Medulla oblongata (tissue), 1 donor: ENCODE results near the gene WRAP73.

Source experiments
- DNase-seq: peaks from one replicate; pipeline ENCODE4 v3.0.0-alpha.2; 2015; ENCODE audit errors: extremely low spot score

WRAP73 gene

GRCh38 chr1:3614755-3615742 lies 34.9 kb downstream of the WRAP73 start:
- no peak for DNase-seq

- DNase-seq = no peak
Measured at GRCh38 chr1:3612123-3612522, 37.8 kb downstream of the WRAP73 start.

- DNase-seq = no peak
Measured at GRCh38 chr1:3611170-3612019, 38.5 kb downstream of the WRAP73 start, which contains the start of gene MEGF6. Gene MEGF6, minus strand, starts transcription at chr1:3611508. Its CDS starts 240 bp downstream, at chr1:3611268.

GRCh38 chr1:3610527-3611169 lies 39.3 kb downstream of the WRAP73 start:
- no peak for DNase-seq

GRCh38 chr1:3609769-3610526 lies 40.0 kb downstream of the WRAP73 start:
- no peak for DNase-seq

- DNase-seq = no peak
Measured at GRCh38 chr1:3609016-3609768, 40.7 kb downstream of the WRAP73 start.

GRCh38 chr1:3608154-3608553 lies 41.7 kb downstream of the WRAP73 start:
- no peak for DNase-seq

- DNase-seq = no peak
Measured at GRCh38 chr1:3607703-3608065, 42.2 kb downstream of the WRAP73 start.

GRCh38 chr1:3606779-3607702 lies 42.9 kb downstream of the WRAP73 start:
- no peak for DNase-seq

- no peak for DNase-seq
Measured at GRCh38 chr1:3604997-3605823, 44.7 kb downstream of the WRAP73 start.

- no peak for DNase-seq
Measured at GRCh38 chr1:3604468-3604974, 45.4 kb downstream of the WRAP73 start.

- no peak for DNase-seq
Measured at GRCh38 chr1:3603571-3604467, 46.1 kb downstream of the WRAP73 start.

GRCh38 chr1:3603156-3603555 lies 46.7 kb downstream of the WRAP73 start:
- DNase-seq = no peak

GRCh38 chr1:3602375-3602774 lies 47.5 kb downstream of the WRAP73 start:
- DNase-seq = no peak

- no peak for DNase-seq
Measured at GRCh38 chr1:3601743-3602142, 48.2 kb downstream of the WRAP73 start.

GRCh38 chr1:3600354-3600753 lies 49.5 kb downstream of the WRAP73 start:
- DNase-seq = no peak

GRCh38 chr1:3599816-3600215 lies 50.1 kb downstream of the WRAP73 start:
- DNase-seq = no peak
